Nephron progenitor cell (in vitro differentiated cells): ENCODE measurements around the gene SLC27A1.
"Not testable (repeated sequence)": the region's sequence is repeated elsewhere in the genome, so short reads cannot be mapped to it uniquely, and the experiment has no call there.

Source experiments
- DNase-seq: peaks from one replicate; pipeline ENCODE4 v3.0.0; 2021
- H3K27ac Mint-ChIP-seq: 2 replicates; pipeline ENCODE4 v1.8.0; 2021; ENCODE audit warnings: mild to moderate bottlenecking, moderate library complexity, mixed read lengths
- H3K27me3 Mint-ChIP-seq: 2 replicates; pipeline ENCODE4 v1.8.0; 2021; ENCODE audit warnings: mild to moderate bottlenecking, low read depth, mixed read lengths; ENCODE audit not compliant: poor library complexity
- H3K36me3 Mint-ChIP-seq: 2 replicates; pipeline ENCODE4 v1.8.0; 2021; ENCODE audit warnings: low read depth, mixed read lengths
- H3K4me1 Mint-ChIP-seq: 2 replicates; pipeline ENCODE4 v1.8.0; 2021; ENCODE audit warnings: mixed read lengths
- H3K4me3 Mint-ChIP-seq: 2 replicates; pipeline ENCODE4 v1.8.0; 2021; ENCODE audit warnings: mild to moderate bottlenecking, moderate library complexity, mixed read lengths
- H3K9me3 Mint-ChIP-seq: 2 replicates; pipeline ENCODE4 v1.8.0; 2021; ENCODE audit warnings: mild to moderate bottlenecking, moderate library complexity, mixed read lengths
- CTCF ChIP-seq: fragments of 200-600 bp; sonication (generic); IDR thresholded peaks from 2 replicates; pipeline ENCODE4 v1.5.0; 2021; ENCODE audit warnings: antibody characterized with exemption

The SLC27A1 gene

GRCh38 chr19:17548145-17548544, 77.8 kb downstream of the SLC27A1 start:
- Mint-ChIP-seq H3K4me1 (peaks cover 31% of the 10 kb centered on the region), H3K4me3 (no peak overlapping the region), H3K27ac (no peak overlapping the region), H3K27me3 (peaks cover 16% of the 10 kb centered on the region), H3K36me3 (no peaks in the 10 kb centered on the region), H3K9me3 (peaks cover 11% of the 10 kb centered on the region)
- DNase-seq, result no peak
- TF ChIP-seq CTCF, result no peak

GRCh38 chr19:17549085-17549740, 78.9 kb downstream of the SLC27A1 start:
- H3K4me1 Mint-ChIP-seq, result peaks cover 27% of the 10 kb centered on the region
- peaks cover 11% of the 10 kb centered on the region for H3K9me3 Mint-ChIP-seq
- no peak for DNase-seq
- H3K36me3 Mint-ChIP-seq, result no peaks in the 10 kb centered on the region
- no peak for TF ChIP-seq CTCF
- peaks cover 9% of the 10 kb centered on the region for H3K27me3 Mint-ChIP-seq
- no peak overlapping the region for H3K27ac Mint-ChIP-seq
- no peak overlapping the region for H3K4me3 Mint-ChIP-seq

GRCh38 chr19:17550076-17550667, 79.8 kb downstream of the SLC27A1 start:
- TF ChIP-seq CTCF, result no peak

GRCh38 chr19:17552735-17553134, 82.4 kb downstream of the SLC27A1 start:
- H3K4me3 Mint-ChIP-seq, H3K27ac Mint-ChIP-seq, H3K27me3 Mint-ChIP-seq, H3K36me3 Mint-ChIP-seq, DNase-seq: not testable (repeated sequence)
- Mint-ChIP-seq H3K4me1 (peaks cover 27% of the 10 kb centered on the region), H3K9me3 (peaks cover 11% of the 10 kb centered on the region)

More at GRCh38 chr19:17550076-17550667, 79.8 kb downstream of the SLC27A1 start:
- Mint-ChIP-seq H3K36me3 (no peaks in the 10 kb centered on the region), H3K27ac (no peak overlapping the region), H3K27me3 (peaks cover 8% of the 10 kb centered on the region), H3K9me3 (peaks cover 11% of the 10 kb centered on the region), H3K4me1 (peaks cover 28% of the 10 kb centered on the region), H3K4me3 (no peak overlapping the region)
- DNase-seq, result no peak

- peak overlapping the region; percentile 35 for H3K4me3 Mint-ChIP-seq
- peaks cover 5% of the 10 kb centered on the region for H3K27me3 Mint-ChIP-seq
- H3K36me3 Mint-ChIP-seq, result no peaks in the 10 kb centered on the region
- peak overlapping the region; percentile 90 for H3K27ac Mint-ChIP-seq
- H3K4me1 Mint-ChIP-seq, result peaks cover 23% of the 10 kb centered on the region
- no peak for DNase-seq
- peaks cover 8% of the 10 kb centered on the region for H3K9me3 Mint-ChIP-seq
- no peak for TF ChIP-seq CTCF
These were observed 82.9 kb downstream of the SLC27A1 start for GRCh38 chr19:17553256-17553655.

GRCh38 chr19:17554968-17555479, 84.7 kb downstream of the SLC27A1 start:
- Mint-ChIP-seq H3K9me3 (no peaks in the 10 kb centered on the region), H3K27ac (no peak overlapping the region), H3K36me3 (peaks cover 9% of the 10 kb centered on the region), H3K4me1 (peaks cover 28% of the 10 kb centered on the region), H3K4me3 (peak overlapping the region; percentile 69), H3K27me3 (peaks cover 3% of the 10 kb centered on the region)
- no peak for TF ChIP-seq CTCF
- no peak for DNase-seq
